Liver (tissue), 9 donors: ENCODE results near the gene SNRK. TPM values are rescaled to one million over a fixed set of nuclear protein-coding genes. Genes with fewer than 3 reads are reported as not detected.

Source experiments
- DNase-seq: peaks from one replicate; pipeline ENCODE4 v3.0.0-alpha.2; 2017; ENCODE audit warnings: low spot score
- H3K27ac ChIP-seq, 2 donors: one replicate each; pipeline ENCODE4 v1.7.0; 2013; ENCODE audit warnings: inconsistent platforms in 2 of 2, low read length in 2 of 2, control low read depth in 1 of 2, low read depth in 1 of 2, mild to moderate bottlenecking in 1 of 2
- H3K27me3 ChIP-seq, 4 donors: one replicate each; pipeline versions ENCODE4 v1.6.1 to v1.7.0; 2013; ENCODE audit warnings: low read length in 3 of 4, inconsistent platforms in 1 of 4, mild to moderate bottlenecking in 1 of 4, moderate library complexity in 1 of 4; ENCODE audit not compliant: control insufficient read depth in 4 of 4, insufficient read depth in 4 of 4
- H3K36me3 ChIP-seq, 4 donors: one replicate each; pipeline versions ENCODE4 v1.6.1 to v1.7.0; 2013; ENCODE audit warnings: low read length in 3 of 4, mild to moderate bottlenecking in 3 of 4, low read depth in 1 of 4, moderate library complexity in 1 of 4; ENCODE audit not compliant: control insufficient read depth in 4 of 4, insufficient read depth in 3 of 4
- H3K4me1 ChIP-seq, 4 donors: one replicate each; pipeline versions ENCODE4 v1.6.1 to v1.7.0; 2013; ENCODE audit warnings: low read length in 3 of 4, mild to moderate bottlenecking in 3 of 4, moderate library complexity in 1 of 4; ENCODE audit not compliant: control insufficient read depth in 4 of 4, insufficient read depth in 4 of 4
- H3K4me3 ChIP-seq, 3 donors: one replicate each; pipeline versions ENCODE4 v1.6.1 to v1.7.0; 2013; ENCODE audit warnings: low read length in 3 of 3, control low read depth in 1 of 3, low read depth in 1 of 3, mild to moderate bottlenecking in 1 of 3
- H3K9ac ChIP-seq, 2 donors: one replicate each; pipeline ENCODE4 v1.7.0; 2013; ENCODE audit warnings: low read length in 2 of 2, mild to moderate bottlenecking in 2 of 2, moderate library complexity in 2 of 2, control low read depth in 1 of 2, low read depth in 1 of 2
- H3K9me3 ChIP-seq, 4 donors: one replicate each; pipeline versions ENCODE4 v1.6.1 to v1.7.0; 2013; ENCODE audit warnings: low read length in 3 of 4; ENCODE audit not compliant: control insufficient read depth in 4 of 4
- CTCF ChIP-seq: fragments of 150-350 bp; IDR thresholded peaks from 2 replicates; pipeline ENCODE4 v1.5.1; 2017; ENCODE audit warnings: improper control_type of control experiment, low read depth, low read length; ENCODE audit not compliant: missing input control
- EGR1 ChIP-seq, 2 donors: IDR thresholded peaks; 2 replicates each; pipeline ENCODE4 v1.6.1; 2016 to 2018; ENCODE audit warnings: antibody characterized with exemption in 2 of 2, low read depth in 2 of 2
- FOXA1 ChIP-seq: IDR thresholded peaks from 2 replicates; pipeline ENCODE4 v1.6.1; 2016; ENCODE audit warnings: antibody characterized with exemption
- FOXA2 ChIP-seq: IDR thresholded peaks from 2 replicates; pipeline ENCODE4 v1.6.1; 2016; ENCODE audit warnings: antibody characterized with exemption
- GABPA ChIP-seq, 2 donors: IDR thresholded peaks in 1 of 2; conservative IDR thresholded peaks in 1 of 2; 2 replicates each; pipeline ENCODE4 v1.6.1; 2016; ENCODE audit warnings: antibody characterized with exemption in 2 of 2, mild to moderate bottlenecking in 1 of 2, moderate library complexity in 1 of 2
- HNF4G ChIP-seq: IDR thresholded peaks from 2 replicates; pipeline ENCODE4 v1.6.1; 2016; ENCODE audit warnings: antibody characterized with exemption
- JUND ChIP-seq, 2 donors: IDR thresholded peaks; 2 replicates each; pipeline ENCODE4 v1.6.1; 2016; ENCODE audit warnings: antibody characterized with exemption in 2 of 2
- MAX ChIP-seq: IDR thresholded peaks from 2 replicates; pipeline ENCODE4 v1.6.1; 2016; ENCODE audit warnings: antibody characterized with exemption
- NR2F2 ChIP-seq: IDR thresholded peaks from 2 replicates; pipeline ENCODE4 v1.6.1; 2016; ENCODE audit warnings: antibody characterized with exemption
- RAD21 ChIP-seq, 2 donors: IDR thresholded peaks; 2 replicates each; pipeline ENCODE4 v1.6.1; 2016; ENCODE audit warnings: antibody characterized with exemption in 2 of 2, mild to moderate bottlenecking in 2 of 2
- RXRA ChIP-seq, 2 donors: IDR thresholded peaks; 2 replicates each; pipeline ENCODE4 v1.6.1; 2017 to 2018; ENCODE audit warnings: antibody characterized with exemption in 2 of 2, mild to moderate bottlenecking in 1 of 2
- SP1 ChIP-seq: IDR thresholded peaks from 2 replicates; pipeline ENCODE4 v1.6.1; 2018; ENCODE audit warnings: antibody characterized with exemption, mild to moderate bottlenecking
- TAF1 ChIP-seq: conservative IDR thresholded peaks from 2 replicates; pipeline ENCODE4 v1.6.1; 2016; ENCODE audit warnings: antibody characterized with exemption, mild to moderate bottlenecking
- ZBTB33 ChIP-seq: IDR thresholded peaks from 2 replicates; pipeline ENCODE4 v1.6.1; 2016; ENCODE audit warnings: antibody characterized with exemption
- WGBS: extraction: QIAGEN DNeasy Blood & Tissue Kit; methylation state at CpG from one replicate; pipeline ENCODE4 v1.1.7; 2013; 5-methylcytosine and 5-hydroxymethylcytosine counted together
- polyA plus RNA-seq, 2 donors: library from polyadenylated mRNA; stranded (reverse) in 1 of 2; unstranded in 1 of 2; fragments of 200-250 nt in 1 of 2; fragments of >200 nt in 1 of 2; fragmentation: Nextera tagmentation in 1 of 2; extraction: Ambion mirVana in 1 of 2; gene quantifications; one replicate each; pipeline versions ENCODE4 v1.2.1 to v1.2.3, GENCODE V29; 2013 to 2015
- total RNA-seq, 2 donors: library from RNA; depleted of rRNA; stranded (reverse); fragments of >200 nt; gene quantifications; one replicate each; pipeline ENCODE4 v1.2.3, GENCODE V29; 2014
- TF ChIP-seq, protein P1 (sequence below): IDR thresholded peaks from 2 replicates; pipeline ENCODE4 v1.6.1; 2016; ENCODE audit warnings: antibody characterized with exemption
- TF ChIP-seq, protein P2 (sequence below): IDR thresholded peaks from 2 replicates; pipeline ENCODE4 v1.6.1; 2016; ENCODE audit warnings: antibody characterized with exemption, mild to moderate bottlenecking
- donor health status: healthy.
- donor health status: healthy.
- donor health status: healthy.
- donor health status: healthy.
- donor health status: healthy.

The SNRK gene
- total and polyA plus RNA-seq, 4 donors, result 5.8 to 28.5 (median 14.6) TPM

GRCh38 chr3:43364926-43365325, 78.6 kb downstream of the SNRK start:
- Histone ChIP-seq H3K4me1 (peaks cover 0 to 2% (median 0%) of the 10 kb centered on the region in 4 donors), H3K9me3 (no peaks in the 10 kb centered on the region), H3K27ac (no peak overlapping the region), H3K27me3 (no peaks in the 10 kb centered on the region), H3K36me3 (no peaks in the 10 kb centered on the region), H3K4me3 (no peak overlapping the region), H3K9ac (no peak overlapping the region)
- DNase-seq, result no peak
- TF ChIP-seq, protein P1, sequence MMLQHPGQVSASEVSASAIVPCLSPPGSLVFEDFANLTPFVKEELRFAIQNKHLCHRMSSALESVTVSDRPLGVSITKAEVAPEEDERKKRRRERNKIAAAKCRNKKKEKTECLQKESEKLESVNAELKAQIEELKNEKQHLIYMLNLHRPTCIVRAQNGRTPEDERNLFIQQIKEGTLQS, result no peak
- TF ChIP-seq RXRA (IDR thresholded peaks at IDR 0.05), result no peak
- no peak for TF ChIP-seq CTCF
- no peak for TF ChIP-seq FOXA1
- TF ChIP-seq JUND (IDR thresholded peaks at IDR 0.05), result no peak
- TF ChIP-seq NR2F2, result no peak
- no peak for TF ChIP-seq SP1
- no peak for TF ChIP-seq GABPA (IDR thresholded peaks at IDR 0.05 in 1 of 2, conservative IDR thresholded peaks at IDR 0.05 in 1 of 2)
- no peak for TF ChIP-seq ZBTB33
- no peak for TF ChIP-seq RAD21 (IDR thresholded peaks at IDR 0.05)
- no peak for TF ChIP-seq TAF1
- TF ChIP-seq HNF4G, result no peak
- no peak for TF ChIP-seq MAX
- 96% methylated on average over 14 of the region's 14 CpGs for WGBS

- no peak for DNase-seq
- Histone ChIP-seq H3K4me1 (peaks cover 0 to 2% (median 0%) of the 10 kb centered on the region in 4 donors), H3K27me3 (no peaks in the 10 kb centered on the region), H3K9ac (no peak overlapping the region), H3K36me3 (no peaks in the 10 kb centered on the region), H3K27ac (no peak overlapping the region), H3K9me3 (no peaks in the 10 kb centered on the region), H3K4me3 (no peak overlapping the region)
- TF ChIP-seq MAX (no peak), EGR1 (IDR thresholded peaks at IDR 0.05; ENCODE audit: low read depth in 2 of 2) (no peak), FOXA2 (no peak), JUND (IDR thresholded peaks at IDR 0.05) (no peak), RAD21 (IDR thresholded peaks at IDR 0.05) (no peak), GABPA (IDR thresholded peaks at IDR 0.05 in 1 of 2, conservative IDR thresholded peaks at IDR 0.05 in 1 of 2) (no peak), FOXA1 (no peak), SP1 (no peak), CTCF (no peak), TAF1 (no peak), NR2F2 (no peak)
- TF ChIP-seq, protein P1, result no peak
- TF ChIP-seq, protein P2, sequence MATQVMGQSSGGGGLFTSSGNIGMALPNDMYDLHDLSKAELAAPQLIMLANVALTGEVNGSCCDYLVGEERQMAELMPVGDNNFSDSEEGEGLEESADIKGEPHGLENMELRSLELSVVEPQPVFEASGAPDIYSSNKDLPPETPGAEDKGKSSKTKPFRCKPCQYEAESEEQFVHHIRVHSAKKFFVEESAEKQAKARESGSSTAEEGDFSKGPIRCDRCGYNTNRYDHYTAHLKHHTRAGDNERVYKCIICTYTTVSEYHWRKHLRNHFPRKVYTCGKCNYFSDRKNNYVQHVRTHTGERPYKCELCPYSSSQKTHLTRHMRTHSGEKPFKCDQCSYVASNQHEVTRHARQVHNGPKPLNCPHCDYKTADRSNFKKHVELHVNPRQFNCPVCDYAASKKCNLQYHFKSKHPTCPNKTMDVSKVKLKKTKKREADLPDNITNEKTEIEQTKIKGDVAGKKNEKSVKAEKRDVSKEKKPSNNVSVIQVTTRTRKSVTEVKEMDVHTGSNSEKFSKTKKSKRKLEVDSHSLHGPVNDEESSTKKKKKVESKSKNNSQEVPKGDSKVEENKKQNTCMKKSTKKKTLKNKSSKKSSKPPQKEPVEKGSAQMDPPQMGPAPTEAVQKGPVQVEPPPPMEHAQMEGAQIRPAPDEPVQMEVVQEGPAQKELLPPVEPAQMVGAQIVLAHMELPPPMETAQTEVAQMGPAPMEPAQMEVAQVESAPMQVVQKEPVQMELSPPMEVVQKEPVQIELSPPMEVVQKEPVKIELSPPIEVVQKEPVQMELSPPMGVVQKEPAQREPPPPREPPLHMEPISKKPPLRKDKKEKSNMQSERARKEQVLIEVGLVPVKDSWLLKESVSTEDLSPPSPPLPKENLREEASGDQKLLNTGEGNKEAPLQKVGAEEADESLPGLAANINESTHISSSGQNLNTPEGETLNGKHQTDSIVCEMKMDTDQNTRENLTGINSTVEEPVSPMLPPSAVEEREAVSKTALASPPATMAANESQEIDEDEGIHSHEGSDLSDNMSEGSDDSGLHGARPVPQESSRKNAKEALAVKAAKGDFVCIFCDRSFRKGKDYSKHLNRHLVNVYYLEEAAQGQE, result no peak
- WGBS, result 98% methylated on average over 12 of the region's 12 CpGs
These were observed 79.4 kb downstream of the SNRK start for GRCh38 chr3:43365601-43366305.
